ENCODE measurements around the gene DOCK10.
A peak's percentile ranks its signal among the peaks of the same experiment; 100 is the strongest.

Gene DOCK10

DNA sequence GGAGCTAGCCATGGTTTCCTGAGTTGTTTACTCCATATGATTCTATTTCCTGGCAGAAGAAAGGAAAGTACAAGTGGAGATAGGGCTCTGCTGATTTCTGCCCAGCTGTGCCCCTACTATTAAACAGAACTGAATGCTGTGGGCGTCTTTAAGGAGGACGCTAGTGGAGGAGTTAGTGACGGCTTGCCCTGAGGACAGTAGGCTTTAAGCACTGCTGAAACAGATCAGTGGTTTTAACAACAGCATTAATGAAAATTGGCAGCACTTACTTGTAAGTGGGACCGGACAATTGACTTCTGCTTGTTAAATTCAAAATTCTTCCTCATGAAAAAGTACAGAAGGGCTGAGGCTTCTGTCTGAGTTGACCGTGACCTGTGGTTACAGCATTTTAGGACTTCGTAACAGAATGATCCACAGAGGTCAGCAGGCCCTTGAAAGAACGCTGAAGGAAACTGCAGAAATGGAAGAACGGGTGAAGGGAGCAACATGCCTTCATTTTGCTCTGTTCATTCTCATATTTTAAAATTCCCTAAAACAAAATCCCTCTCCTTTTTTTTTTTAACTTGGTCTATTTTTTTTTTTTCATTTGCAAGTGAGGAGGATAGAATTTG, 245.5 kb downstream of the DOCK10 start:
- no peak for DNase-seq (ENCODE audit: low read depth in 2 of 3, low spot score in 1 of 3)

DNA sequence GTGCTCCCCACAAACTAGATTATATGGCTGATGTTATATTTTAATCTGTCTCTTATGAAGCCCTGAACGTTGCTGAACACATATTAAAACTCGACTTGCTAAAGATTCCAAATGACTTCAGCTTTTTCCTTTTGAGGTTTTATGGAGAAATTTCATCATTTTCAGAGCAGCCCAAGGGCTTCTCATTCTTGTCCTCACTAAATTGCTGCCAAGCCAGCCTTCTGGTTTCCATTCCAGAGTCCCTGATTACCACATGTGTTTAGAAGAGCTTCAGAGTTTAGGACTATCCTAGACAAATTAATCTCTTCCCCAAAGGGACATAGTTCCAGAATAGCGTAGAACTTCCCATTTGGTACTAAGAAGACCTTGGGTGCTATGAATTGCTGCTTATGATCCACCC, 248.3 kb downstream of the DOCK10 start:
- no peak for DNase-seq (ENCODE audit: low read depth in 2 of 3, low spot score in 1 of 3)

DNA sequence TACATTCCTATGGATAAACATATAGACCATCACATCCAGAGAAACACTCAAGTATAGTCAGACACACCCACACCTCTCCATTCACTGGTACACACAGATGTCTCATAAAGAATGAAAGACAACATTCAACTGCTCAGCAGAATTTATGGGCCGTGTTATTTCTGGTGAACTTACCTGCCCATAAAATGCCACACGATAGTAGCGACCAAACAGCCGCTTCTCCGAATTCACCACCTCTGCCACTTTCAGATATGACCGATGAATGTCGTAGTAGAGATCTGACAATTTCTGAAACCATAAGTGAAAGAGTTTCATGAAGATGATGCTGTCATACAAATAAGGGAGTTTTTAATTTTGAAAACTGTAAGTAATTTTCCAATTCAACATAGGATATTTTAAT, 255.4 kb downstream of the DOCK10 start:
- no peak for DNase-seq (ENCODE audit: low read depth in 2 of 3, low spot score in 1 of 3)

DNA sequence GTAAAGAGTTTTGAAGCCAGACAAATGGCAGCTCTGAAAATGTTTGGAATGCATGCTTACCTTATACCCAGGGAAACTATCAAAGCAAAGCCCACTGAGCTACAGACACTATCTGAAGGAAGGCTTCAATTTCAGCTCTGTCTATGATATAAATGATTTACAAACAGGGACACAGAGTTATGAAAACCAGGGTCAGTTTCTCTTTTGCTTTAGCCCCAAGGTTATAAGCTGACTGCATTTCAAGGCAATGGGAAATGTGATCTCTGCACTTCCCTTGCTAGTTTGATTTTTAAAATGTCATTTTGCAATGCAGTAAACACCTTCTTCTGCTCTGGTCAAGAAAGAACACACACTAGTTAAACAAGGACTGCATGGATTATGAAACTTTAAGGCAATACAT, 260.9 kb downstream of the DOCK10 start:
- DNase-seq (ENCODE audit: low read depth in 2 of 3, low spot score in 1 of 3), result no peak

DNA sequence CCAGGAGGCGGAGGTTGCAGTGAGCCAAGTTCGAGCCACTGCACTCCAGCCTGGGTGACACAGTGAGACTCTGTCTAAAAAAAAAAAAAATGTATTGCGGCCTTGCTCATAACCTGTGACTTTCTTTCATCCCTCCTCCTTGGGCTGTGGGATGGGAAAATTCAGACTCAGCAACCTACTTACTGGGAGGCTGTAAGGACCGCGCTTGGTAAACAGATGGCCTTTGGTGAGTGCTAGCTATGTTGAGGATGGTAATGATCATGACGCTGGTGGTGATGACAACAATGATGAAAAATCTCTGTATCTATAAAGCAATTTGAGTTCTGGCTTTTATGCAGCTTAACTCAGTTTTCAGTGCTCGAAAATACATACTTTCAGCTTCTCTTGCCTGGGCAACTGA, 261.4 kb downstream of the DOCK10 start:
- no peak for DNase-seq (ENCODE audit: low read depth in 2 of 3, low spot score in 1 of 3)

DNA sequence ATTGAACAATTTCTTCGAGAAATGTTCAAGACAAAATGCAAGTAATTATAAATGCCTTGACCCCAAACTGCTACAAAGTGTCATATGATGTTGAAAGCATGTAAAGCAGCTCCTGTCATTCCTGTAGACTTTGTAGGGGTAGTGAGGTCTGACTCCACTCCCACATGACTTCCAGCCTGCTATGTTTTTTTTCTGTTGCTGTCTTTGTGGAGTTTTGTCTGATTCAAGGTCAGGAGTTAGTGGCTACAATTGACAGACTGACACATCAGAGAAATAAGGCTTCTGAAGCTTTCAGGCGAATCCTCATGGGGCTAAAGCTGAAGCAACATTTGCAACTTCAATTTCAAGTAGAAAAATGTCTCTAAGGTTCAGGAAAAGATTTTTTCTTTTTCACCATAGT, 262.2 kb downstream of the DOCK10 start:
- no peak for DNase-seq (ENCODE audit: low read depth in 2 of 3, low spot score in 1 of 3)

DNA sequence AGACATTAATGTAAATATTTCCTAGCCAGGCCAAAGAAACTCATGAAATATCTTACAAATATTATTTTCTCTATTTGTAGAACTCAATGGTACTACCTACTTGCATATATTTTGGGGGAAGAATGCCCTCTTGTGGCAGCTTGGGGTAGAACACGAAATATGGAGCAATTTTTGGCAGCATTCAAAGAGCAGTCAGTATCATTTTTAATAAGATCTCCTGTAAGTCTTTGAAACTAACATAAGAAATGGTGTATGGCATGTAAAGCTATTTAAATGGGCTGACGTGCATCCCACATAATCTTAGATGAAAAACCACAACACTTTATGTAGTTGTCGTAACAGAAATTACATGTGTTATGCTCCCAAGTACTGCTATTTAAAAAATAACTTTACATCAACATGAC, 263.8 kb downstream of the DOCK10 start:
- DNase-seq (ENCODE audit: low read depth in 2 of 3, low spot score in 1 of 3), result peak; percentile 35 to 70 (median 40)

DNA sequence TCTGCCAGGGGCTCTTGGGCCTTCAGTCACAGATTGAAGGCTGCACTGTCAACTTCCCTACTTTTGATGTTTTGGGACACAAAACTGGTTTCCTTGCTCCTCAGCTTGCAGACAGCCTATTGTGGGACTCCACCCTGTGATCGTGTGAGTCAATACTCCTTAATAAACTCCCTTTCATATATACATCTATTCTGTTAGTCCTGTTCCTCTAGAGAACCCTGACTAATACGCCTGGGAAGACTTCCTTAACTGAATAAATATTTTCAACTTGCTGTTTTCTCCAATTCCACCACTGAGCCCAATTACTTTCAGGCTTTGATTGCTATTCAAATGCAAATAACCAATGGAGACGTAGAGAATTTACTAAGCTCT, 264.7 kb downstream of the DOCK10 start:
- DNase-seq (ENCODE audit: low read depth in 2 of 3, low spot score in 1 of 3), result no peak

DNA sequence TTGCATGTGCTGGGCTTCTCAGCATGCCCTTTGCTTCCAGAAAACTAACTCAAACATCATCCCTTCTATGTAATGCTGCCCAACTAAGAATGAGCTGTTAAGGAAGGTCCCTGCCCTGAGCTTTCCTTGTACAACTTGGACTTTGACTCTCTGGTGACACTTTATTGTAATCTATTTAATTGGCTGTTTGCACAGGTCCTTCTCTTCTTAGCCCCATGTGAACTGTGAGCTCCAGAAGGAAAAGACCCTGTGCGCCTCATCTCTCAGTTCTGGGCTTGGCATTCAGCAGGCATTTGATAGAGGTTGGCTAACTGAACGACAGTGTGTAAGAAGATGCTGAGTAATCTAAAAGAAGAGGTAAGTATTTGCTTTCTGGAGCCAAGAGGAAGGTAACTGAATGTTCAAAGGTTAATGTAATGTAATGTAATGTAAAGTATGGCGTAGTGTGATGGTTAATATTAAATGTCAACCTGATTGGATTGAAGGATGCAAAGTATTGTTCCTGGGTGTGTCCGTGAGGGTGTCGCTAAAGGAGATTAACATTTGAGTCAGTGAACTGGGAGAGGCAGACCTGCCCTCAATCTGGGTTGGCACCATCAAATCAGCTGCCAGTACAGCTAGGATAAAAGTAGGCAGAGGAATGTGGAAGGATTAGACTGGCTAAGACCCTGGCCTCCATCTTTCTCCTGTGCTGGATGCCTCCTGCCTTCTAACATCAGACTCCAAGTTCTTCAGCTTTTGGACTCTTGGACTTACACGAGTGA, 265.3 kb downstream of the DOCK10 start:
- DNase-seq (ENCODE audit: low read depth in 2 of 3, low spot score in 1 of 3), result no peak

DNA sequence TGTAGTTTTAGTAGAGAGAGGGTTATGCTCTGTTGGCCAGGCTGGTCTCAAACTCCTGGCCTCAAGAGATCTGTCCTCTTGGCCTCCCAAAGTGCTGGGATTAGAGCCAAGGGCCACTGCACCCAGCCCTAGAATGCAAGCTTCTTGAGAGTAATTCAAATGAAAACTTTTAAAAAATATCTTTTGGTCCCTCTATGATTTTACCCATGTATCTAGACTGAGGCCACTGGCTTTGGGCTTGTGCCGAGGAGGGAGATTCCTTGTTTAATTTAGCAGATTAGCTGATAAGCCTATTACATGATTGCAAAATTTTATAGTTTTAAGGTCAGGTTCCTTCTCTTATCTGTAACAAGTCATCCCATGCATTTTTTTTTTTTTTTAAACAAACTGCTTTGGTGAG, 266.6 kb downstream of the DOCK10 start:
- DNase-seq (ENCODE audit: low read depth in 2 of 3, low spot score in 1 of 3), result no peak

DNA sequence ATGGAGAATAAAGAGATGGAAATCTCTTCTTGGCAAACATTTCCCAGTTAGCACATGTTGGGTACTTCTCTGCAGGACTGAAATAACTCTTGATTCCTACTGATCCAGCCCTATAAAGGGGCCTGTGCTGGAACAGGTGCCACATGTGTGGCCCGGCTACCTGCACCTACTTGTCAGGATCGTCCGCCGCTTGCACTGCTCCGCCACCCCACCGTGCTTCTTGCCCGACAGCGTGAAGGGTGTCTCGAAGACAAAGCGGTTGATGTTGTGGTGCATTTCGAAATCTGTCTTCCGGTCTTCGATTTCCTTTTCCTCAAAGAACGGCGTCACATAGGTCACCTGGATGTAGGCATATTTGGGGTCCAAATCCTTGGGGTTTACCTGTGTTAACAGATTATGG, 267.5 kb downstream of the DOCK10 start:
- no peak for DNase-seq (ENCODE audit: low read depth in 2 of 3, low spot score in 1 of 3)

DNA sequence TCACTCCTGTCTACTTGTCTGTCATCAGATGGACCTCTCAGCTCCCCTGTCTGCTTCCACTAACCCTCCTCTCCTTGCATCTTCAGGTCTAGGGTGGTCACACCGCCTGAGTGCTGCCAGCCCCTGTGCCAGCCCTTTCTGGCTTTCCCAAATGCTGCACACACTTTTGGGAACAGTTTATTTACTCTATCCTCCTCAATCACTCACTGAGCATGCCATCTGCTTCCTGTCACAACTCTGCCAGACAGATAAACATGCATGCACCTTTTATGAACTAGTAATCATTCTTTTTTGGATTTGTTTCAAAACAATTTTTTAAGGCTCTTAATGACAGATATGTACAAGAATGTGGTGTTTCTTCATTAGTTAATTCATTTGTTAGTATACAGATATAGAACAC, 269.8 kb downstream of the DOCK10 start:
- DNase-seq (ENCODE audit: low read depth in 2 of 3, low spot score in 1 of 3), result no peak

DNA sequence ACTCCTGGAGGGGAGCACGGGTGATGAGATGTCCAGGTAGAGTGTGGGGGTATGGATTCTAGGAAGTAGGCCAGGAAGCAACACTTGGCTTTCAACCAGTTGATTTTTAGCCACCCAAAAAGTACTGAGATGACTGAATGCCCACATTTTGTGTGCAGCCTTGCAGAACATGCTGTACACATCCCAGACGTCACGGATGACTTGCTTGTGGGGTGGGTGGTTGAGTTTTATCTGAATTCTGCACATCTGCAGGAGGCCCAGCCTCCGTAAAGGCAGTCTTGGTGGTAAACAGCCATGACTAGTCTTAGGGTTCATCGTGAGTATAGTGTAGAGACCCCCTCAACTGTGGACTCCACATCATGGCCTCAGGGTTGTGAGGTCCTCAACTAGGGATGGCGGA, 272.8 kb downstream of the DOCK10 start:
- no peak for DNase-seq (ENCODE audit: low read depth in 2 of 3, low spot score in 1 of 3)

DNA sequence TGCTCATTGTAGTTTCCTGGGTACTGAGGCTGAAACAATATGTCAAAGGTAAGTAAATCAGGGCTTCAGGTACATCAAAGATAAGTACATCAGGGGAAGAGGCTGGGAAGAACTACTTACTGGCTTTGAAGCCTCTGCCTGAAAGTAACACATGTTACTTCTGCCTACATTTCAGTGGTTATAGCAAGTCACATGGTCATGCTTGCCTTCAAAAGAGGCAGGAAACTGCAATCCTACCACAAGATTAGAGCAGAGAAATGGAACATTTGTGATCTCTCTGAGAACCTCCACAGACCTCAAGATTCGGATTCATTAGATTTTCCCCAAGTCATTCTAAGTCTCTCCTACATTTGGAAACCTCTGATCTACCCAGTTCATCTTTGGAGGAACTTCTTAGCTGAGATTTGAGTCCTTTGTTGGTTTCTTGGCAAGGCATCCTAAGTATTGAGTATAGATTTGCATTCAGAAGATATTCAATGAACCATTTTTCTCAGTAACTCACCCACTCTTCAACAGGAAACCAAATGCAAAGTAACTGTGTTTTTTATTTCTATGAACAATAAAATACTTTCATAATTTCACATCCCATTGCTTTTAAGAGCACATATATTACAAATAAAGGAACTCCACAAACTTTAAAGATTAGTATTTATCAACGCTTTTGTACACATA, 277.6 kb downstream of the DOCK10 start:
- DNase-seq (ENCODE audit: low read depth in 2 of 3, low spot score in 1 of 3), result no peak

DNA sequence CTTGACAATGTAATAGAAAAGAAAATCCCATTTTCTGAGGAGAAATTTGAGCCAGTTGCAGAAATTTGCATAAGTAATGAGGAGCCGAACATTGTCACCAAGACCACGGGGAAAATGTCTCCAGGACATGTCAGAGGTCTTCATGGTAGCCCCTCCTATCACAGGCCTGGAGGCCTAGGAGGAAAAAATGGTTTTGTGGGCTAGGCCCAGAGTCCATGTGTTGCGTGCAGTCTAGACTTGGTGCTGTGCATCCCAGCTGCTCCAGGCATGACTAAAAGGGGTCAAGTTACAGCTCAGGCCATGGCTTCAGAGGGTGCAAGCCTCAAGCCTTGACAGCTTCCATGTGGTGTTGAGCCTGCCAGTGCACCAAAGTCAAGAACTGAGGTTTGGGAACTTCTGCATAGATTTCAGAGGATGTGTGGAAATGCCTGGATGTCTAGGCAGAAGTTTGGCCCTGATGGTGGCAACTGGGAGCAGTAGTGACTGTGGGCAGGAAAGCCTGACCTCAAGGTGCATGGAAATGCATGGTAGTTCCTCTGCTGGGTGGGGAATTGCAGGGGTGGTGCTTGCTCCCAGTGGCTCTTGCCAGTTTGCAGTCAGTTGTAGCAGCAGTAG, 284.2 kb downstream of the DOCK10 start:
- DNase-seq (ENCODE audit: low read depth in 2 of 3, low spot score in 1 of 3), result no peak

DNA sequence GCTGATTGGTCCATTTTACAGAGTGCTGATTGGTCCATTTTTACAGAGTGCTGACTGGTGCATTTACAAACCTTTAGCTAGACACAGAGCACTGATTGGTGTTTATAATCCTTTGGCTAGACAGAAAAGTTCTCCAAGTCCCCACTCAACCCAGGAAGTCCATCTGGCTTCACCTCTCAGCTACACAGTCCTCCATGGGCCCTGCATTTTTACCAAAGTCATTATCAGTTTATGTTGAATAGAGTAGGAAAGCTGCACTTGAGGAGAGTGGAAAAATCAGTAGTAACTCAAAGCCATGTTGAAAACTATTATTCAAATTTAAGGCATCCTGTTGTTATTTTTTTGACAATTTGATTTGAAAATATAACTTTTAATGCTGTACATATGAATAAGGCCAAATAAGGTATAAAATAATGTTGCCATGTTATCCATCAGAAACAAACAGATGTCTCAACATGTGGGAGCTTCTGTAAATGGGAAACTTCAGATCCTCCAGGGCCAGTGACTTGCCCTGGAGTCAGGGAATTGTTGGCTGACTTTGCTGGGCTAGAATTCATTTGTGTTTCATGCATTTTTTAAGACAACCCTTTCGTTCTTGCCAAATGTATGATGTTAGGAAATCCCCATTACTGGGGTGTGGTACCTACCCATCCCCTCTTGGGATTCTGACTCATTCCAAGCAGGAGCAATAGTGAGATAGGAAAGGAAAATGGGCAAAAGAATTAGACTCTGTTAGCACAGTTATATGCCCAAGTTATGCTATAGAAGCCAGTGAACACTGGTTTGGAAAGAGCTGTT, 288.3 kb downstream of the DOCK10 start:
- no peak for DNase-seq (ENCODE audit: low read depth in 2 of 3, low spot score in 1 of 3)

DNA sequence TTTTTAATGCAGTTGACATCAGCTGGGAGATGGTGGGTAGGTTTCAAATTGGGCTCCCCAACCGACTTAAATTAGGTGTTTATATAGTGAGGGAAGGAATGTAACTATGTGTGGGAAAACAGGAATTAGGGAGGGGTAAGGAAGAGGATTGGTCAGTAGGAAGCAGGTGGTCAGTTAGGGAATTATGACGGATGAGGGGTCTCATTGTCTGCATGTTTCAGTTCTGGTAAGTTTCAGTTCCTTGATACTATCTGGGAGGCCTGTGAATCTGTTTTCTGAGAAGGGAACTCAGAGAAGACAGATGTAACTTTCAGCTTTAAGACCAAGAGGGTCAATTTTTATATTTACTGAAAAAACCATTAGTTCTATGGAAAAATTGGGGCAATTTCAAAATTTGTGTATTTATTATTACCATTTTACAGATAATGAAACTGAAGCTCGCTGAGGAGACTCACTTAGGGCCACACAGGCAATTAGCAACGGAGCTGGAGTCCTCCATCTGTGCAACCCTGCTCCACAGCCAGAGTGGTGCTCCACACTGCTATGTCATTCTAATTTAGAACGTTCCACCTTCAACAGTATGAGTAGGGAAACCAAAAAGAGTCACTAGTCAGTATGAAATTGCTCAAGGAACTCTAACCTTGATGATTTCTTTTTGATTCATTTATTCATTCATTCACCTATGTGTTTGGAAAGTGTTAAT, 290.1 kb downstream of the DOCK10 start:
- DNase-seq (ENCODE audit: low read depth in 2 of 3, low spot score in 1 of 3), result no peak

DNA sequence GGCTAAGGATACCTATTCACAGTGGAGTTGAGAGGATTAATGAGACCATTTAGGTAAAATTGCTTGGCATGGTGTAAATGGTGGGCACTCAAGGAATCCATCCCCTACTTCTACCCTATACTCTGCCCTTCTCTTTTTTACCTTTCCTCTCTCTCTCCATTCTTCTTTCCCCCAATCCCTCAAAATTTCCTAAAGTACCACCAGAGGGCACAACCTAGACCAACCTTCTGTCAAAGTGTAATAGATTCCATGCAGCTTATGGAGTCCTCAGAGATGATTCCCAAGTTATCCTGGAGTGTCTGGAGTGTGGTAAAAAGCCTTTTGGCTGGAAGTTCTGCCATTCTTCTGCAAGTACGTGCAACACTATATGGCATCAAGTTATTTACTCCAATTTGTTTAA, 293.1 kb downstream of the DOCK10 start:
- no peak for DNase-seq (ENCODE audit: low read depth in 2 of 3, low spot score in 1 of 3)

DNA sequence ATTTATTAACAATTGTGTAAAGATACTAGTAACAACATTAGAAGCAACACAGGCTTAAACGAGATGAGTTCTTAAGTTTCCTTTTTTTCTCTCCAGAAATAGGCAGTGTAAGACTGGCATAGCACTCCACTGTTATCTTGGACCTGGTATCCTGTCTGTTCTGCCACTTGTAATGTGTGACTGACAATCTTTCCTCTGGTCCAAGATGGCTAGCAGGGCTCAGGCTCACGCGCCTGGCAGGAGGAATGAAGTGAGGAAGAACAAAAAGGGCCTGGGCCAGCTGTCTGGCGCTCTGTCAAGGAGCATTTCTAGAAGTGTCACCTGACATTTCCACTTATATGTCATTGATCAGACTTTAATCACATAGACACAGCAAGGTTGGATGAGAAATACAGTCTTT, 294.5 kb downstream of the DOCK10 start:
- no peak for DNase-seq (ENCODE audit: low read depth in 2 of 3, low spot score in 1 of 3)

DNA sequence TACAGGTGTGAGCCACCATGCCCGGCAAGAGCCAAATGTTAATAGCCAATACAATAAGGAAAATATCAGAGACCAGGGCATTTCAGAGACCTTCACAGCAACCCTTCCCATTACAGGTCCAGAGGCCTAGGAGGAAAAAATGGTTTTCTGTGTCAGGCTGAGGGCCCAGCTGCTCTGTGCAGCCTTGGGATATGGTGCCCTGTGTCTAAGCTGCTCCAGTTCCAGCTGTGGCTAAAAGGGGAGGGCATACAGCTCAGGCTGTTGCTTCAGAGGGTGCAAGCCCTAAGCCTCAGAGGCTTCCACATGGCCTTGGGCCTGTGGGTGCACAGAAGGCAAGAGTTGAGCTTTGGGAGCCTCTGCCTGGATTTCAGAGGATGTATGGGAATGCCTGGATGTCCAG, 306.0 kb downstream of the DOCK10 start:
- DNase-seq (ENCODE audit: low read depth in 2 of 3, low spot score in 1 of 3), result no peak

DNA sequence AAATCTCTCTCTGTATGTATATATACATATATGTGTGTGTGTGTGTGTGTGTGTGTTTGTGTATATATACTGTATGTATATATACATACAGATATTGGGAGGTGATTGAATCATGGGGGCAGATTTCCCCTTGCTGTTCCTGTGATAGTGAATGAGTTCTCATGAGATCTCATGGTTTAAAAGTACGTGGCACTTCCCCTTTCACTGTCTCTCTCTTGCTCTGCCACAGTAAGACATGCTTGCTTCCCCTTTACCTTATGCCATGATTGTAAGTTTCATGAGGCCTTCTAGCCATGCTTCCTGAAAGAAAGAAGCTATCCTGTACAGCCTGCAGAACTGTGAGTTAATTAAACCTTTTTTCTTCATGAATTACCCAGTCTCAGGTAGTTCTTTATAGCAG, 307.3 kb downstream of the DOCK10 start:
- DNase-seq (ENCODE audit: low read depth in 2 of 3, low spot score in 1 of 3), result no peak

Data from stimulated activated CD4-positive, alpha-beta T cell treated with anti-CD3 and anti-CD28 coated beads, Interleukin-12 subunit alpha, Interleukin-12 subunit beta, amount 100 ng/mL, for 48 hours (primary cell).